ENCODE measurements around the gene ACAD9.

DNA sequence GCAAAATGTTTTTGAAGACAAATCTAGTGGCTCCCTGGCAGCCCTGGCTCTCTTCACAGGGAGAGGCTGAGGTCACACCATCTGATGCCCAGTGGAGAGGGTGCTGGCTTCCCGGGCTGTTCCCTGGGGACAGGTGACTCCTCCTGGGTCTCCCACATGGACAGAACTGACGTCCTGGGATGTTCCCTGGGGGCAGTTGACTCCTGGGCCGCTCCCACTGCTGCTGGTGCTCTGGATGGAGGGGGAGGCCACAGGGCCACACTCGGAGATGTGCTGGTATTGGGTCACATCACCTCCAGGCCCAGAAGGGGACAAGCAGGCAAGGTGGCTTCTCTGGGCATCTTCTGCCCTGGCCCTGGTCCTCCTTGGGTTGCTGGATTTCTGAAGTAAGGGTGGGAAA, 27.8 kb upstream of the ACAD9 start:
- no peak for TF ChIP-seq POLR2AphosphoS5 (IDR thresholded peaks at IDR 0.05; ENCODE audit: borderline replicate concordance, low read depth, low read length)
- no peak for TF ChIP-seq EZH2 (IDR thresholded peaks at IDR 0.05)
- no peak for TF ChIP-seq FOXP2 (optimal IDR thresholded peaks at IDR 0.05; ENCODE audit: control extremely low read depth, extremely low read length, insufficient read depth)

Data from SK-N-MC (cell line).